Activated CD8-positive, alpha-beta memory T cell treated with anti-CD3 and anti-CD28 coated beads for 24 hours (primary cell): ENCODE results near the gene CLDN6.

Experiments
- DNase-seq: peaks from one replicate; pipeline ENCODE4 v3.0.0-alpha.2; 2020

CLDN6 gene

DNA sequence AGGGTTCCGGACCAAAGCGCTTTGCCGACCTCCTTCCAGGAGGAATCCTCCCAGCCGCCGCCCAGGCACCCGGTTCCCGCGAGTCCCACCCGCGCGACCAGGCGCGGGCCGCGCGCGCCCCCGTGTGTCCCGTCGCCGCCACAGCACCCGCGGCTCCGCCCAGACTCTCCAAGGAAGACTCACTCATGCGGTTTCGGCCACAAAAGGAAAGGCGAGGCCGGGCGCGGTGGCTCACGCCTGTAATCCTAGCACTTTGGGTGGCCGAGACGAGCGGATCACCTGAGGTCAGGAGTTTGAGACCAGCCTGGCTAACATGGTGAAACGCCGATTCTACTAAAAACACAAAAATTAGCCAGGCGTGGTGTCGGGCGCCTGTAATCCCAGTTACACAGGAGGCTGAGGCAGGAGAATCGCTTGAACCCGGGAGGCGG lies 34.3 kb downstream of the CLDN6 start:
- peak; percentile 90 for DNase-seq

- DNase-seq, result no peak
These were observed 35.6 kb downstream of the CLDN6 start for GRCh38 chr16:2982402-2982801.

- DNase-seq, result no peak
These were observed 36.1 kb downstream of the CLDN6 start for GRCh38 chr16:2981899-2982250.

- no peak for DNase-seq
These were observed 36.6 kb downstream of the CLDN6 start for GRCh38 chr16:2981177-2981898.

DNA sequence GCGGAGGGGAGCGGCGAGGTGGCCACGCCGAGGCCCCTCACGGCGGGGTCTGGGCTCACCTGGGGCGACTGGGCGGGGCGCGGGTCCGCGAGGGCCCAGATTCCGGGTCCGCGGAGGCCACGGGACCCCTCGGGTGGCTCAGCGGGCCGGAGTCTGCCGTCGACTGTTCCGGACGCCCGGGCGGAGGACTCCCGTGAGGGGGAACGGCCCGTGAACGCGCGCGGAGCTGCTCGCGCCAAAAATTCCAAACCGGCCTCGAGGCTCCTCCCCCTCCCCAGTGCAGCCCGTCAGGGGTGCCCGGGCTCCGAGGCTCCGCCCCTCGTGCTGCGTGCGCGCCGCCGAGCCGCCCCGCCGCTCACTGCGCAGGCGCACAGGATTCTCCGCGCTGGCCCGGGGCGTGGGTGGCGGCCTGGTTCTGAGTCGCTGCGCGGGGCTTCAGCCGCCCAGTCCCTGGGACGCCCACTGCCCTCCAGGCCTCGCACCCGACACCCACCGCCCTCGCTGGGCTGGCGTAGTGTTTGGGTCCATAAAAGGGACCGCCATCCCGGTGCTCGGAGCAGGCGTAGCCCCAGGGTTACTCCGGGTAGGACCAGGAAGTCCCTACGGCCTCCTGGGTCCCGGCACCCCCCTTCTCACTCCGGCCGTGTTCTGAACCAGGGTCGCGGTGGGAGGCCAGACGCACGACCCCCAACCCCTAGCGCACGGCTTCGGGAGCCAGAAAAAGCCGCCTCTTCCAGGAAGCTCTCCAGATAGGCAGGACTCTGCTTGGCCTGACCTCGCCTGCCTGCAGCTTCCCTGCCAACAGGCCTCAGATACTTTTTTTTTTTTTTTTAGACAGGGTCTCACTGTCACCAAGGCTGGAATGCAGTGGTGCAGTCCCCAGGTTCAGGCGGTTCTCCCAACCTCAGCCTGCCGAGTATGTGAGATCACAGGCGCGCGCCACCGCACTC lies 37.5 kb downstream of the CLDN6 start, which contains the start of gene PKMYT1:
Gene PKMYT1 (minus strand): TSS at position 220 of the 950 bp plus-strand sequence. CDS start 789 bp downstream, outside the sequence.
- peak; percentile 99 for DNase-seq

DNA sequence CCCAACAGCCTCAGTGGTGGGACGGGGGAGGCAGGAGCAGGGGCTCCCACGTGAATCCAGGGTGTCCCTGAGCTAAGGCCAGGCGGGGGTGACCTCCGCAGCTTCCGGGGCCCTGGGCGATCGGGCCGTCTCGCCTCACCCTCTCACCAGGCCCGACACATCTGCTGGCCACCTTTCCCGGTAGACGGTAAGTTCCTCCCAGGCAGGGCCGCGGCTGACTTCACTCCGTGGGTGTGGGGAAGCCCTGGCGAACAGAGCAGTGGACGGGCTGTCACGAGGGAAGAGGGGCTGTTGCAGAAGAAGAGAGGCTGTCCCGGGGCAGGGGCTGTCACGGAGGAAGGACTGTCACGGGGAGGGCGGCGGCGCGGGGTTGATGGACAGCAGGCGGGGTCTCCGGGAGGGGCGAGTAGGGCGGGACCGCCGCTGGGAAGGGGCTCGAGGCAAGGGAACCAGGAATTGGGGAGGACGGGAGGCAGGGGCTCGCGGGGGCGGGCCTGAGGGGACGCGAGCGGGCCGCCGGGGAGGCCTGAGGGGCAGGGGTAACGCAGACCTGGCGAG lies 38.2 kb downstream of the CLDN6 start:
- no peak for DNase-seq

DNA sequence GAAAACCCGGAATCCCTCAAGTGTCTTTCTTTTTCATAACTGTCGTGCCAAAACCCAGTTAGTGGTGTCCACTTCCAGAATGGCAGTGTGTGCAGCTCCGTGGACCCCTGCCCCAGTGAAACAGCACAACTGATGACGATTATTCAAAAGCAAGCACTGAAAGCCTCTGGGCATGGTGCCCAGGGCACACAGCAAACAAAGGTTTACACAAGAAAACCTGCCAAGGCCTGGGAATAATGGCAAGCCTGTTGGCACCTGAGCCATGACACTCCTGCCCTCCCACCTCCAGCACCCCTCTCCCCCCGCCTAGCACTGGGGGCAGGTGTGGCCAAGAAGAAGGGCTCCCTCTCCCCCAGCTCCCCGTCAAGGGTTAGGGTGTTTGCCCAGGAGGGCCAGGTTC lies 40.5 kb downstream of the CLDN6 start:
- no peak for DNase-seq

DNA sequence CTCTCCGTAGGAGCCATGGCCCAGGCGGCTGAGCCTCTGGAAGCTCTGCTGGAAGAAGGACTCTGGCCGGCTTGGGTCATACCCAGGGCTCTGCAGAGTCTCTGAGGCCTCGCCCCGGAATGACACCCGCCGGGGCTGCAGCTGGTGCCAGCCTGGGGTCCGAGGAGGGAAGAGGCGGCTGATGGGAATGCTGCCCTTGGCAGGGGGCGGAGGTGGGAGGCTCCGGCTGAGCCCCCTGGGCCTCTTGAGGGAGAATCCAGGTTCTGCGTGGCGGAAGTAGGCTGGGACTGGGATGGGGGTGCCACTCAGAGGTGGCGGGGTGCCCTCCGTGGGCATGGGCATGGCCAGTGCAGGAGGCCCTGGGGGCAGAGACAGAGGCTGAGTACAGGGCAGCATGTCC lies 41.3 kb downstream of the CLDN6 start:
- no peak for DNase-seq

- DNase-seq, result no peak
These were observed 41.8 kb downstream of the CLDN6 start for GRCh38 chr16:2976201-2976600.

DNA sequence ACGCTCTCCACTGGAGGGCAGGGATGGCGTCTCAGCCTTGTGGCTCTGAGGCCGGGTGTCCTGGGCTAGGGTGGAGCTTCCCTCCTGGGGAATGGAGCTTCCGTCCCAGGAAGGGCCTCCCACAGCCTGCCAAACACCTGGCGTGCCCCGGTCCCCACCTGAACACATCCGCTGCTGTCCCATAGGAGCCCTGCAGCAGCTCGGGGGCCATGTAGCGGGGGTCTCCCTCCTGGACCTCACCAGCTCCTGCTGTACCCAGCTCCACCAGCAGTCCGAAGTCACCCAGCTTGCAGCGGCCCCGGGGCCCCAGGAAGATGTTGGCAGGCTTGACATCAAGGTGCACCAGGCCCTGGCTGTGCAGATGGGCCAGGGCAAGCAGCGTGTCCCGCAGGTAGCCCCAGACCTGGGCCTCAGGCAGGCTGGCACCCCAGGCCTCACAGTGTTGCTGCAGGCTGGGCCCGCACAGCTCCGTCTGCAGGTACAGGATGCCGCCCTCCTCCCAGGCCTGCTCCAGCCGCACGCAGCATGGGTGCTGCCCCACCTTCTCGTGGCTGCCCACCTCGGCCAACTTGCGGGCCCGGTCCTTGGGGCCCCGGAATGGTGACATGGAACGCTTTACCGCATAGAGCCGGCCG lies 42.7 kb downstream of the CLDN6 start:
- no peak for DNase-seq

DNA sequence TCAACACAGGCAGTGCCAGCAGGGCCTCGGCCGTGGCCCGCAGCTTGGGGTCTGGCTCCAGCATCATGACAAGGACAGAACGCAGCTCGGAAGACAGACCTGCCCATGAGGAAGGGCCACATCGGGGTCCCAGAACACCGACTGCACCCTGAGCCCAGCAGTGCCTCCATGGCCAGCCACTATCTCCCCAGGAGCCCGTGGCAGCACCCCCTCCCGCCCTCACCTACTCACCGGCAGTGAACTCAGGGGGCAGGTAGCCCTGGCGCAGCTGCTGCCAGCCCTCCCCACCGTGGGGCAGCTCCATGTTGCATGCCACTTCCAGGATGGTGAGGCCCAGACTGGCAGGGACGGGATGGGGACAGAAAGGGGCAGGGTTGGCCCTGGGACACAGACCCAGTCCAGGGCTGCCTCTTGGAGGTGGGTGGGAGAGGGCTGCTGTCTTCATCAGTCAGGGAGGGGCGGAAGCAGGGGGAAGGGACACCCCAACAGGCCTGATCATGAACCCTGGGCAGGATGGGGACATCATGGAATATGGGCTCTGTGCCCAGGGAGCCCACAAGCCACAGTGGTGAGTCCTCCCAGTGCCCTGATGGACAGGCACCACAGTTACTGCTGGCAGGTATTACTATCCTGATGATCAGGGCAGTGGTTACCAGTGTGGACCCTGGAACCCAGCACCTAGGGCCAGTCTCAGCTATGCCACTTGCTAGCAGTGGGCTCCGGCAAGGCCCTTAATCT lies 43.5 kb downstream of the CLDN6 start:
- DNase-seq, result no peak

- no peak for DNase-seq
These were observed 44.2 kb downstream of the CLDN6 start for GRCh38 chr16:2973605-2974318.

DNA sequence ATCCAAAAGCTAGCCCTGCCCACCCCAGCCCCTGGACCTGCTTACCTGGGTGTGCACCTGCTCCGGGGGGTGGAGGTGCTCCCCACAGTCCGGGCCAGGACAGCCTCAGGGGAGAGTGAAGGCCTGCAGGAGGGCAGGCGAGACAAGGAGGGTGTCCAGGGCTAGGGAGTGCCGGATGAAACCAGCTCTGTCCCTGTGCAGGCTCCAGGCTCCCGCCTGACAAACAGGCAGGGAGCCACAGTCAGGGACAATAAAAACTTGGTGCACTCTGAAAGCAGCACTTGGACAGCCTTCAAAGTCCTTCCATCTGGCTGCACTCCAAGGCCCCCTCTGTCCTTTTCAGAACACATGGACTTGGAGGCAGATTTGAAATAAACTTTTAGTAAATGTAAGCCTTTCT lies 44.9 kb downstream of the CLDN6 start:
- DNase-seq, result no peak

GRCh38 chr16:2971985-2972784 lies 45.8 kb downstream of the CLDN6 start:
- no peak for DNase-seq

GRCh38 chr16:2971134-2971984 lies 46.6 kb downstream of the CLDN6 start:
- no peak for DNase-seq

GRCh38 chr16:2970563-2970962 lies 47.4 kb downstream of the CLDN6 start:
- no peak for DNase-seq

GRCh38 chr16:2969545-2970521 lies 48.1 kb downstream of the CLDN6 start:
- DNase-seq, result peak; percentile 87

- peak; percentile 92 for DNase-seq
These were observed 49.0 kb downstream of the CLDN6 start, which contains the start of gene PAQR4 for GRCh38 chr16:2968738-2969544. PAQR4 (plus strand) TSS chr16:2969348; CDS start chr16:2969675, 327 bp downstream.
